Non-pigmented ciliary epithelial cell (primary cell): ENCODE data around the gene CLCA2.
"Not testable (repeated sequence)": the region's sequence is repeated elsewhere in the genome, so short reads cannot be mapped to it uniquely, and the experiment has no call there.

Experiments used
- DNase-seq: peaks from one replicate; pipeline ENCODE4 v3.0.0-alpha.2; 2010; ENCODE audit warnings: low read depth

CLCA2 gene

DNA sequence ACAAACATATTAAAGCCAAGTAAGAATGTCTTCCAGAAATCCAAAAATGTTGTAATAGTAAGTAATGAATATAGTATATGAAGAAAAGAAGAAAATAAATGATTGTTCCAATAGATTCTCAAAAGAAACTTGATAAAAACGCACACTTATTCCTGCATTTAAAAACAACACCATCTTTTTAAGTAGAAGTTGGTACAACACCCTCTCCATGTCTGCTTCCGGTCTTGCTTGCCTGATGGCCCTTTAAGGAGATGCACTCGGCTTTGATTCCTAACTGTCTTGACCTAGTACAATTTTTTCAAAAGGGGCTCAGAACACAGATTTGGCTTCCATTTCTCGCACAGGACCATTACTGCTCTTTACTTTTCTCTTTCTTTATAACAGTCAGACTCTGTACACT is 53.7 kb downstream of the CLCA2 start:
- no peak for DNase-seq

DNA sequence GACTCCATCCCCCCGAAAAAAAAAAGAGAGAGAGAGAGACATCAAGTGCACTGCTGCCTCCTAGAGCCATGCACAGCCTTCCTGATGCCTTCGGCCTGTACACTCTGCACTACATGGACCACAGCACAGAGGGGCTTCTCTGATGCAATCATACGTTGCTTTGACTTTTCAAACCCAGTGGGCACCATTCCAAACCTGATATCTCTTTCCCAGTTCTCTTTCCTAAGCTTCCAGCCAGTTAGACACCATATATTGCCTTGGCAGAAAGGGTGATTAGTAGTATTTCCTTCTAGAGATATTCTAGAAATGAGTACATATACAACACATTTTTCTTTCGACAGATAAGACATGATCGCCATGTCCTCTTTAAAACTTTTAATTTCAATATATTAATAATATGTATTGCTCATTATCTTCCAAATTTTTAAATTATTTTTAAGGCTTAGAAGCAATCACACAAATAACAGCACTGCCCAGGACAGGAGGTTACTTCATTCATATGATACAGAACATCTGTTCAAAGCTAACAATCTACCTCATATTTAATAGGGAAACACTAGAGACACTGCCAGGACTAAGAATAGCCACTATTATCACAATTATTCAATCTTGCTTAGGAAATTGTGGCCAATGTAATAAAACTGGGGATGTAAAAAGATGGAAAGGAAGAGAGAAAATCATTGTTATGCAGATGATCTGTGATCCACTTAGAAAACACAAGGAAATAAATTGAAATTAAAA is 54.6 kb downstream of the CLCA2 start:
- DNase-seq, result no peak

DNA sequence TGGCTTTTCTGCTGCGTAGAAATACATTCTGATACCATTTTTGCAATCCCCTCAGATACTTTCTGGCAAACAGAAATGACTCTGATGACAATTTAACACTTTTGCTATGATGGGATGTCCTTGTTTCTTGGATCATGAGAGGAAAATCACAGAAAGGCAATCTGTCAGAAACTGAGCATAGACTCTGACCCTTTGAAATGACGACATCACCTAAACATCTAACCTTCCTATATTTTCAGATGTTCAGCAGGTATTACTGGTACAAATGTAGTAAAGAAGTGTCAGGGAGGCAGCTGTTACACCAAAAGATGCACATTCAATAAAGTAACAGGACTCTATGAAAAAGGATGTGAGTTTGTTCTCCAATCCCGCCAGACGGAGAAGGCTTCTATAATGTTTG is 58.0 kb downstream of the CLCA2 start:
- no peak for DNase-seq

DNA sequence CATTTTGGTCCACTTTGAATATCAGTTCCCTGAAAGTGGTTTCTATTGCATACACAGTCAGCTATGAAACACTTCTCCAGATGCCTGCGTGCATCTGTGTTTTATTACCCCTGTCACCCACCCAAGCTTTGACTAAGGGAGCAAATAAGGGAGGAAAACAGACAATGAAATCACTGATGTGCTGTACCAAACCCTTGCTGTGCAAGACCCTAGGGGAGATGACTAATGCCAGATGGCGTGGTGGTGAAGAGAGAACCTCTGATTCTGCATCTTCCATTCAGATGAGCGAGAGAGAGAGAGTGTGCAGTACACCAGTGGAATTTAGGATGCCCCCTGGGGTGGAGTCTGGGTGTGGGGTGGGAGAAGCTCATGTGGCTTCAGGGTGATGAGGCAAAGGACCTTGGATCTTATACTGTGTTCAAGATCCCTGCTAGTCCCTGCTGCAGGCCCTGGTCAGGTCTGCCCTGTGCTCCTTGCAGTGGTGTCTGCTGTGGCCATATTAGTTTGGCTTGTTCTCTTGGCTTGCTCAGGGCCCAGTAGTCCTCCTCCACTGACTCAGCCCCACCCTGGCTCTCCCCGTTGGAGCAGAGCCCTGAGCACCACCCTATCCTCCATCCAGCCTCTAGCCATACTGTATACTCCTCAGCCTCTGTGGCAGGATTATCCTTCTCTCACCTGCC is 63.3 kb downstream of the CLCA2 start:
- DNase-seq, result peak; percentile 23

DNA sequence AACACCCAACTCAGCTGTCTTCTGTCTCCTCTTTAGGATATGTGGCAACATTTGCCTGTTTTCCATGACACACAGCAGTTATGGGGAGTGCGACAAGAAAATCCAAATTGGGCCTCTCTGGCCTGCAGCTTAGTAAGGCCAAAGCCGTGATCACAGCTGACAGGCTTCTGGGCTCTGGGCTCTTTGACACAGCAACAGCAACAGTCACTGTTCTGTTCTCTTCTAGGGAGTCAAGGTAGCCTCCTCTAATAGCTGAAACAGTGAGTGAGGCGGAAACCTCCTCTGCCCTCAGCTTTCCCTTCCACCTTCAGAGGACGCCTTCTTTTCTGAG is 63.8 kb downstream of the CLCA2 start:
- no peak for DNase-seq

DNA sequence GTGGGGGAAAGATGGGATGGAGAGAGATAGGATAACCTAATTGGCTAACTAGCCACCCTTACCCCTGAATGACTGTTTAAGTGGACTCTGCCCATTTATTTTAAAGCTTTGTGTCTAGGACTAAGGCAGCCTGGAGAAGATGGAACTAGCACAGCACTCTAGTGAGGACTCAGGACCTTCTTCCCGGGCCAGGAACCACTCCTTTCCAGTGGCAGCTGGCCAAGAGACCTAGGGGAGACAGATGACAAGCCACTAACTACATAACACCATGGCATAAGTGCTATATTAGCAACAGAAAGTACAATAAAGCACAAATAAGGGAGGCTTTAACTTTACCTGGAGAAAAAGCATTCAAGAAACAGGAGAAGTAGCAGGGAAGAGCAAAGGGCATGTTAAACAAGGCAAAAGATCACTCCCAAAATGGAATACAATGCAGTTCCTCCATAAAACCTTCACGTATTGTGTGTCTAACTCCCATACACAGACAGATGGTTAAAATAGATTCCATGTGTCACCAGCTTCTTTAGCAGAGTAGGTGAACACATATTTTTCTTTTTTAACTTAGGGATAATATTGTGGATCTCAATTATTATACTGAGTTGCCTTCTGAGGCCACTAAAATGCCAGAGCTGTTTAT is 65.4 kb downstream of the CLCA2 start:
- no peak for DNase-seq

DNA sequence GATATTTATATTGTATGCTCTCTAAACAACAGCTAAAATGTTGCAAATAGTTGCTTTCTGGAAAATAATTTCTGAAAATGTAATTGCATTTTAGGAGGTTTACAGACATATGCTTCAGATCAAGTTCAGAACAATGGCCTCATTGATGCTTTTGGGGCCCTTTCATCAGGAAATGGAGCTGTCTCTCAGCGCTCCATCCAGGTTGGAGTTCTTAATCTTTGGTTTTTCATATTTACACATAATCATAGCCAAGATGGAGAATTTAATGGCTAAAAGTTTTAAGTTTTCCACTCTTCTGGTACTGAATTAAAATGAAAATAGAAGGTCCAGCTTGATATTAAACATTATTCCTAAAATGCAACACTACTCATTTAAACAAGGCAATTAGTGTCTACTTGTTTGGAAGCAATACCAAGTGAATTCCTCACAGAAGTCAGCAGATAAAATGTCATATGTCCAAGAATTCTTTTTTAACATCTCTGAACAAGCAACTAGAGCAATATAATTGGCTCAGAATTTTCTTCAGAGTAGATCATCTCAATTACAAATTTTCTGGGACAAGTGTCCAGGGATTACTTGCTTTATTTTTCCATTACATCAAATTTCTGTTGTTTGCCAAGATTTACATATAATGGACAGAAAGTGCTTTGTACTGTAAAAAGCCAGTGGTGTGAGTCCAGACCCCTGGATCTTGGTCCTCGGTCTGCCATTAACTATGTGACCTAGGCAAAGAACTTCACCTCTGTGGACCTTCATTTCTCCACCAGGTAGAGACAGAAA is 67.4 kb downstream of the CLCA2 start:
- DNase-seq, result no peak

DNA sequence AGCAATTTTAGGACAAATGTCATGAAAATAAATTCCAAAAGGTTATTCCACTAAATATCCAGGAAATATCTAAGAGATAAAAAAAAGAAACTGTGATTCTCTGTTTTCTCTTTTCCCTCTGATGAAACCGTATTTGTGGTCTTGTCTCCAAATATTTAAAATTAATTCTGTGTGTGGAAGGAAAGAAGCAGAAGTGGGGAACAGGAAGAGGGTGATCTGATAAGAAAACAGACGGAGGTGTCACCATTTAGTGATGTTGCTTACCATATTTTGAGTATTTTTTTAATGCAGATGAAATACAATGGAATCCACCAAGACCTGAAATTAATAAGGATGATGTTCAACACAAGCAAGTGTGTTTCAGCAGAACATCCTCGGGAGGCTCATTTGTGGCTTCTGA is 74.3 kb downstream of the CLCA2 start:
- no peak for DNase-seq

DNA sequence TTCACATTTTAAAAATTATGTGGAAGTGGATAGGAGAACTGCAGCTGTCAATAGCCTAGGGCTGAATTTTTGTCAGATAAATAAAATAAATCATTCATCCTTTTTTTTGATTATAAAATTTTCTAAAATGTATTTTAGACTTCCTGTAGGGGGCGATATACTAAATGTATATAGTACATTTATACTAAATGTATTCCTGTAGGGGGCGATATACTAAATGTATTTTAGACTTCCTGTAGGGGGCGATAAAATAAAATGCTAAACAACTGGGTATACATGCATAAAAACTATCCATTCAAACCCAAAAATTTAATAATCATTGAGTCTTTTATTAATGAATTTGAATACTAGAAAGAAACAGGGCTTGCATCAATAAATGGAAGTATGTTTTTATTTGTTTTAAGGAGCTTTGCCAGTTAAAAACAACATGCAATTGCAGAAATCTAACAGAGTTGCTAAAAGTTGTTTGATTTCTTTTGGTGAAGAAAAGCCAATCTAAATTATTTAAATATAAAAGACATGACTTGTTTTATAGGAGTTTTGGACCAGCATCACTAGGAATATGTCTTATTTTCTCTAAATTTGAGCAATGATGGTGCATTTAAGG is 76.1 kb downstream of the CLCA2 start:
- no peak for DNase-seq

DNA sequence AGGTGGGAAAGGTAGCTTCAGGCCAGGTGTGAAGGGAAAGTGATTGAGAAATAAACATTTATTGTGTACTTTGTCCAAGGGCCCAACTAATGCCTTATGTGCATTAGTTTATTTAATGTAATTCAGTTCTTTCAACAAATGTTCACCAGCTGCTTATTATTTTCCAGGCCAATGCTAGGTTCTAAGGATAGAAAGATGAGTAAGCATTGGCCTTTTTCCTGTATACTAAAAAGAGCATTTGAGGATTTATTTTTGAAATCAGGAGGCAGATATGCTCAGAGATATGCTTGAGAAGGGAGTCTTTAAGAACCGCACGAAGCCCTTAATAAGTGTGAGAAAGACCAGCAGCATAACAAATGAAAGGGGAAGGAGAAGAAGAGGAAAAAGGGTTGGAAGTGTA is 76.7 kb downstream of the CLCA2 start:
- DNase-seq, result no peak

DNA sequence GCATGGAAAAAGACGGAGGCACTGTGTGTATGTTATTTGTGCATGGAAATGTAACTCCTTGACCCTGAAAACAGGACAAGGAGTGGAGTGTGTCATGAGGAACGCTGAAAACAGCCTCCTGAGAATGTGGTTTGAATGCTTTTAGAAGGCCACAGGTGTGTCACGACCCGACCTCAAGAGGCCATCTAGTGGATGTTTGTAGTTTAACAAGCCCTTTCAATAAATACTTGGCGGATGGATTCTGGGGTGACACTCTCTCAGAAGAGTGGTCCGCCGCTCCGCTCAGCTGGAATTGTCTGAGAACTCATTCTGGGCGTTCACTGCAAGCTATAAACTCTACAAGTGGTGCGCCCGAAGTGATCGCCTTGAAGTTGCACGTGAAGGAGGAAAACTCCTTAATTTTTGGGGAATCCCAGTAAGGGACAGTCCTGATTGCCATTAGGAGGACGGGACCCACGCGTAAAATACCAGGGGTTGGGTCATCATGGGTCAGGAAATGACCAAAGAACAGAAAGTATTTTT is 78.2 kb downstream of the CLCA2 start:
- DNase-seq, result not testable (repeated sequence)

DNA sequence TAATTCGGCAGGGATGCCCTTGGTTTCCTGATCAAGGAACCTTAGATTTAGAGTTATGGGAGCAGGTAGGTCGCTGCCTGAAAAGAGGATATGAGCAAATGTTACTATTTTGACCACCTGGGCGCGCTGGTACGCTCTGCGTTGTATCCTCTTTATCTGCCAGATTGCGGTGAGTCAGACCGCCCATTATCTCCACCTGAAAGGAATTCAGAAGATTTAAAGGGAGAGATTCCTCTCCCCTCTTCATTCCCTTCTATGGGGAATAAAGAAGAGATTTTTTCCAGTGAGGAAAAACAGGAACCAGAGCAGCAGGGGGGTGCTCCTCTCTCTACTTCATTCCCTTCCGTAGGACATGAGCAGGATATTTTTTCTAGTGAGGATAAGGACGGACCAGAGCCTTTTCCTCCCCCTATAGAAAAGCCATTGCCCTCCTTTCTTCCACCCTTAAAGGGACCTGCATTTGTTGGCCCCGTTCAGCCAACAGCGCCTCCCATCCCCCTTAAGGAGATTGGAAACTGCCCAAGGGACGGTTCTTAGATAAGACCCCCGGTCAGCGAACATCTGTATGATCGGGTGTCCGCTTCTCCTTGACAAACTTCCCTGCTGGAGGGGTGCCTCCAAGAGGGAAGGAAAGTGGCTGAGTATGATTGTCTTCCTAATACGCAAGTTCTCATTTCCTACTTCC is 78.9 kb downstream of the CLCA2 start:
- DNase-seq, result no peak

DNA sequence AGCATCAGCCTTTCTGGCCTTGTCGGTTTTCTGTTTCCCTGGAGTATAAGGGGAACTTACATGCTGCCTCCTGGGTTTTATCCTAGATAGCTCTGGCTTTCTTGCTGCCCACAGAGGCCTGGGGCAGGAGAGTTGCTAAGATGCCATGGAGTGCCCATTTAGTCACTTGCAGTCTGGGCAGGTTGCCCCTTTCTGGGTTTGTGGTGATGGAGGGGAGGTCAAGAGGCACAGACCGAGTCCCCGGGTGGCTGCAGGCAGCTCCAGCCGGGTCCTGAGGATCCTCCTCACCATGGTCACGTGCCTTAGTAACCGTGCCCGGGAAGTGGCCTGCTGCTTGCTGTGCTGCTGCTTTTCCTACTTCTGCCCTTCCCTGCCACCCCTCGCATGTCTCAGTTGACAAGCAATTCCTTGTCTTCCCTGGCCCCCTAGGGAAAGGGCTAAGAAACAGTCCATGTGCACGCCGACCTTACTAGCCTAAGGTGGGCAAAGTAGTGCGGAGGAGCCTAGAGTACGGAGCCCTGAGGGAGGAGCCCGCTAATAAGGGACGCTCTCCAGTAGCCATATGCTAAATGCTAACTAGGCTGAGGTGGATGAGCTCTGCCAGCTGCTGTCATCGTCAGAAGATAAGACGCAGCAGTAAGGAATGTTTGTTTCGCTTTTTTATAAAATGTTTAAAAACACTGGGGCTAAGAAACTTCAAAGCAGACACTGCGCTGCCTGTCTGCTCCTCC is 79.6 kb downstream of the CLCA2 start:
- DNase-seq, result no peak

DNA sequence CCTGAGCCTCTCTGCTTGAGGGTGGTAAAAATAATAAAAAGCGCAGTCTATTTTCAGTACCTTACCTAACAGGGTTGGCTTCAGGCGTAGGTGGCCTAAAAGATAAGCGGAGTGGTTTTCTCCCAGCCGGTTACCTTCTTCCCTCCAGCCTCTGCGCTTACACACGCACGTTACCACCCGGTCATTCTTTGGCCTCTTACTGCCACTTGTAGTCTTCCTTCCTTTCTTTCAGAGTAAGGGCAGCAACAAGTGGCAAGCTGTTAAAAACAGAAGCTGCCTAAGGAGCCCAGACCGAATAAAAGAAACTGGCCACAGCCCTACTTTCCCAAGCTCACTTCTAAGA is 80.1 kb downstream of the CLCA2 start:
- no peak for DNase-seq

DNA sequence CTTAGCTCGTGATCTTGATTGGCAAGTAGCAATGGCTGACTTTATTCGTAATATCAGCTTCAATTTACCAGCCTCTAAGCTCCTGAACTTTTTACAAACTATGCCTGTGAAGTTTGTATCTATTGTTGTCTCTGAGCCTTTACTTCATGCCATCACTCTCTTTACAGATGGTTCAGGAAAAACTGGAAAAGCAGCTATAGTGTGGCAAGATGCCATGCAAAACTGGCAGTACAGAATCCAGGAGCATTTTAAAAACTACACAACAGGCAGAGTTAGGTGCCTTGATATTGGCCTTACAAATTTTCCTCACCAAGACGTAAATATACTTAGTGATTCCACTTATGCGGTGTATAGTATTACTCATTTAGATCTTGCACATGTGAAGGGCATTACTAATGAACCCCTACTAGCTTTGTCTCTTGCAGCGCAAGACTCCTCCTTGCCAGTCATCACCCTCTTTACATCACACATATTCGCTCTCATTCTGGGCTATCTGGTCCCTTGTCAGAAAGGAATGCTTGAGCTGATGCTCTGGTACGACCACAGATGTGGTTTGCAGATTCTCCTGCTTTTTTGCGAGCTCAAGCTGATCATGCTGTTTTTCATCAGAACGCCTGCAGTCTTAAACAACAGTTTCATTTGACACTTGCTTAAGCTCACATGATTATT is 81.1 kb downstream of the CLCA2 start:
- no peak for DNase-seq

DNA sequence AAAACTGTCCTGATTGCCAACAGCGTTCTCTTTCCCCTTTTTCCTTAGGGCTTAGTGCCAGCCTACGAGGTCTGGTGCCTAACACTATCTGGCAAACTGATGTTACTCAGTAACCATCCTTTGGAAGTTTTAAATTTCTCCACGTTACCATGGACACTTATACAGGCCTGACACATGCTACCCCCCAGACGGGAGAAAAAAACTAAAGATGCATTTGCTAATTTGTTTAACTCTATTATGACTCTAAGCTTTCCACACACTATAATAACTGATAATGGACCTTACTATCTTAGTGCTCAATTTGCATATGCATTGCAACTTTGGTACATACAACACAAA is 81.6 kb downstream of the CLCA2 start:
- DNase-seq, result no peak
